ENCODE results near the gene PI3. TPM values are rescaled to one million over a fixed set of nuclear protein-coding genes. Genes with fewer than 3 reads are reported as not detected.
A peak's percentile ranks its signal among the peaks of the same experiment; 100 is the strongest.
"Not testable (repeated sequence)": the region's sequence is repeated elsewhere in the genome, so short reads cannot be mapped to it uniquely, and the experiment has no call there.

Gene PI3
- not detected in 2 replicates for total RNA-seq (2014; rRNA removed; shearing (Covaris generic))

GRCh38 chr20:45174434-45175364 lies at the start of gene PI3:
TSS of gene PI3 (plus strand) at chr20:45174902. CDS start at chr20:45174923, 21 bp downstream.
- no peak within 1 kb of the TSS for H3K27ac ChIP-seq
- no peaks in the 10 kb centered on the region for H3K36me3 ChIP-seq
- peaks cover 8% of the 10 kb centered on the region for H3K27me3 ChIP-seq
- no peak within 1 kb of the TSS for H3K4me3 ChIP-seq
- no peak for DNase-seq
- no peaks in the 10 kb centered on the region; the same call in 1 of the 2 replicates for H3K4me1 ChIP-seq
- no peaks in the 10 kb centered on the region for H3K9me3 ChIP-seq (replicated peaks)

- Histone ChIP-seq H3K4me1 (no peaks in the 10 kb centered on the region), H3K36me3 (no peaks in the 10 kb centered on the region), H3K9me3 (replicated peaks) (no peaks in the 10 kb centered on the region), H3K27ac (no peak overlapping the region), H3K4me3 (no peak overlapping the region), H3K27me3 (peaks cover 8% of the 10 kb centered on the region)
- DNase-seq, result no peak
Observed at GRCh38 chr20:45128099-45128498, 46.6 kb upstream of the PI3 start.

GRCh38 chr20:45136911-45137310 lies 37.8 kb upstream of the PI3 start:
- Histone ChIP-seq H3K36me3 (no peaks in the 10 kb centered on the region), H3K27me3 (peaks cover 12% of the 10 kb centered on the region), H3K4me1 (no peaks in the 10 kb centered on the region), H3K4me3 (no peak overlapping the region), H3K9me3 (replicated peaks) (no peaks in the 10 kb centered on the region), H3K27ac (no peak overlapping the region)
- no peak for DNase-seq

GRCh38 chr20:45138561-45139300 lies 36.0 kb upstream of the PI3 start:
- H3K4me1 ChIP-seq, result no peaks in the 10 kb centered on the region
- H3K27ac ChIP-seq, result no peak overlapping the region
- no peaks in the 10 kb centered on the region for H3K36me3 ChIP-seq
- H3K27me3 ChIP-seq, result peaks cover 17% of the 10 kb centered on the region
- H3K9me3 ChIP-seq (replicated peaks), result no peaks in the 10 kb centered on the region
- DNase-seq, result peak; percentile 70 to 72
- no peak overlapping the region for H3K4me3 ChIP-seq

DNA sequence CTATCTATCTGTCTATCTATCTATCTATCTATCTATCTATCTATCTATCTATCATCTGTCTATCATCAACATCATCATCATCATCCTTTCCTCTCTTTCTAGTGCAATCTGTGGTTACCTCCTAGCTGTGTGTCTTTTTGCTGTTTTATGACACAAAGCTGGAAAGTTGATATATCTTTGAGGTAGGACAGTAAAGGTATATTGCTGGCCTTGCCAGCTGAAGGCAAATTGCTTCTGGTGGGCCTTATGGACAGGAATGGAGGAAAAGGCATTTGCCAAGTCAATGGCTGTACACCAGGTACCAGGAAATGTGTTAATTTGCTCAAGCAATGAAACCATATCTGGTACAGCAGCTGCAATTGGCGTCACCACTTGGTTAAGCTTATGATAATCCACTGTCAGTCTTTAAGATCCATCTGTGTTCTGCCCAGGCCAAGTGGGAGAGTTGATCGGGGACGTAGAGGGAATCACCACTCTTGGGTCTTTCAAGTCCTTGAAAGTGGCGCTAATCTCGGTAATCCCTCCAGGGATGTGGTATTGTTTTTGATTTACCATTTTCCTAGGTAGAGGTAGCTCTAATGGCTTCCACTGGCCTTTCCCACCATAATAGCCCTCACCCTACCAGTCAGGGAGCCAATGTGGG lies 34.8 kb upstream of the PI3 start:
- H3K4me1 ChIP-seq; H3K36me3 ChIP-seq; H3K4me3 ChIP-seq; H3K9me3 ChIP-seq (replicated peaks); H3K27ac ChIP-seq; DNase-seq: not testable (repeated sequence)
- H3K27me3 ChIP-seq, result peaks cover 28% of the 10 kb centered on the region

DNA sequence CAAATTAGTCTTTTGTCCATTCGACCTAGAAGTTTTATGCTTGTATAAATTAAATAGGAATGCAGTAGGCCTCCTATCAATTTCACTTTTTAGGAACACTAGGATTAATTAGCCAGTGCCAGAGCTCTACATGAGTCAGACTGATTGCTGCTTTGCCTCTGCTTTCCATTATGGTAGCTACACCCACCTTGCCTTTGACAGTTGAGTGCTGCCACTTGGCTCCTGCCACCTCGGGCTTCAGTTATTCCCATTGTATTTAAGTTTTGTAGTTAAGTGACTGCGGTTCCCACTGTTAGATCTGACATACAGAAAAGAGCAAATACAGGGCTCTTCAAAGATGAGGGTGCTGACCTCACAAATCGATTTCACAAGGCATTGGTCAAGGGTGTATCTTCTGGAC lies 33.9 kb upstream of the PI3 start:
- peaks cover 29% of the 10 kb centered on the region for H3K27me3 ChIP-seq

GRCh38 chr20:45149062-45149461 lies 25.6 kb upstream of the PI3 start:
- Histone ChIP-seq H3K27me3 (peaks cover 9% of the 10 kb centered on the region), H3K27ac (no peak overlapping the region), H3K4me1 (no peaks in the 10 kb centered on the region), H3K4me3 (no peak overlapping the region), H3K9me3 (replicated peaks) (no peaks in the 10 kb centered on the region), H3K36me3 (no peaks in the 10 kb centered on the region)
- no peak for DNase-seq

More for the DNA sequence above, 33.9 kb upstream of the PI3 start:
- no peak for DNase-seq
- H3K4me1 ChIP-seq, result no peaks in the 10 kb centered on the region
- H3K9me3 ChIP-seq (replicated peaks), result no peaks in the 10 kb centered on the region
- no peak overlapping the region for H3K27ac ChIP-seq
- no peak overlapping the region for H3K4me3 ChIP-seq
- no peaks in the 10 kb centered on the region for H3K36me3 ChIP-seq

DNA sequence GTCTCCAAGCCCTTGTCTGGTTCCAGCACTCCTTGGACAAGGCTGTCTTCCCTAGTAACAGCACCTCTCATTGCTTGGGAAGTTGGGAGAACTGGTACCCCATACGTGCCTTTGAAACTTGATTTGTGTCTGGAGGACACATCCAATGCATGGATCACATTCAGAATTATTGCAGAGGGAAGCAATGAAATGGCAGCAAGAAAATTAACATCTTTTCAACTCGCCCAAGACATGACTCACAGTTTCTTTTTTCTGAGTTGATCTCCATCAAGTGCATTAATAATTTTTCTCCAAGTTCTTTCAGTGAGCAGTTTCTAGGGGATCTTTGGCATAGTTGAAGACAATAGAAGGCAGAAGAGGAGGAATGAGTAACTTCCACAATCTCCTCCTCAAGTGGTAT lies 22.3 kb upstream of the PI3 start:
- no peak overlapping the region for H3K4me3 ChIP-seq
- no peak for DNase-seq
- H3K9me3 ChIP-seq (replicated peaks), result no peaks in the 10 kb centered on the region
- no peaks in the 10 kb centered on the region for H3K27me3 ChIP-seq
- H3K36me3 ChIP-seq, result no peaks in the 10 kb centered on the region
- no peak overlapping the region for H3K27ac ChIP-seq
- no peaks in the 10 kb centered on the region for H3K4me1 ChIP-seq

- Histone ChIP-seq H3K9me3 (replicated peaks) (no peaks in the 10 kb centered on the region), H3K27ac (no peak overlapping the region), H3K4me3 (no peak overlapping the region), H3K4me1 (no peaks in the 10 kb centered on the region), H3K27me3 (no peaks in the 10 kb centered on the region), H3K36me3 (no peaks in the 10 kb centered on the region)
- no peak for DNase-seq
Observed at GRCh38 chr20:45153147-45153546, 21.6 kb upstream of the PI3 start.

DNA sequence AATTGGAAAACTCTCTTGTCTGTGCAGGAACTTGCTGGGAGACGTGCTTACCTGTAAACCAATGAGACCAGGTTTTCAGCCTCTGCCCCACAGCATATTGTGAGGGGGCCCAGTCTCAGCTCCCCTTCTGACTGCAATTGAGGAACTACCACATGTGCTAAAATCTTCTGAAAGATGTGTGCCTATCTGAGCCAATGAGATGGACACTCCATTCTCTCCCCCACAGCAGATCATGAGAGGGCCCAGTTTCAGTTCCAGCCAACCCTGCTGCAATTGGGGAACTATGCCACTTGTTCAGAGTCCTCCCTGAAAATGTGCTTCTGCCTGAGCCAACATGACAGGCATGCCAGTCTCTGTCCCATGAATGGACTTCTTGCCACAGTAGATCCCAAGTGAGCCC lies 20.9 kb upstream of the PI3 start:
- H3K27ac ChIP-seq, result no peak overlapping the region
- H3K27me3 ChIP-seq, result no peaks in the 10 kb centered on the region
- H3K36me3 ChIP-seq, result no peaks in the 10 kb centered on the region
- no peak for DNase-seq
- H3K9me3 ChIP-seq (replicated peaks), result no peaks in the 10 kb centered on the region
- no peak overlapping the region for H3K4me3 ChIP-seq
- H3K4me1 ChIP-seq, result no peaks in the 10 kb centered on the region

DNA sequence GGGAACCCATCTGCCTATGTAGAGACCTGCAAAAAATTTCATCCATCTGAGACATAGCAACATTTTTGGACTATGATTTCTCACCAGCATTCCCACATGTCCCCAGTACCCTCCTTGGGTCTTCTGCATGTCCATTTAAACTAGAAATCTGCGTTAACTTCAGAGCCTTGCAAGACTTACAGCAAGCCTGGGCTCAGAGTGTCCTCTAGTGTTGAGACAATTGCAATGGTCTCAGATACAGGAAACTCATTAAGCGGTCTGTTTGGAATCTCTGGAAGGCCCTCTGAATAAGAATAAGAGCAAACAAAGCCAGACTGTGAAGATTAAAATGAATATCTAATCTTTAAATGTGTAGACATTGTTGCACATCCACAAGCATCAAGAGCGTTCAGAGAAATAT lies 20.5 kb upstream of the PI3 start:
- no peaks in the 10 kb centered on the region for H3K4me1 ChIP-seq
- DNase-seq, result no peak
- H3K36me3 ChIP-seq, result no peaks in the 10 kb centered on the region
- no peak overlapping the region for H3K4me3 ChIP-seq
- H3K27ac ChIP-seq, result no peak overlapping the region
- H3K27me3 ChIP-seq, result no peaks in the 10 kb centered on the region
- H3K9me3 ChIP-seq (replicated peaks), result no peaks in the 10 kb centered on the region

DNA sequence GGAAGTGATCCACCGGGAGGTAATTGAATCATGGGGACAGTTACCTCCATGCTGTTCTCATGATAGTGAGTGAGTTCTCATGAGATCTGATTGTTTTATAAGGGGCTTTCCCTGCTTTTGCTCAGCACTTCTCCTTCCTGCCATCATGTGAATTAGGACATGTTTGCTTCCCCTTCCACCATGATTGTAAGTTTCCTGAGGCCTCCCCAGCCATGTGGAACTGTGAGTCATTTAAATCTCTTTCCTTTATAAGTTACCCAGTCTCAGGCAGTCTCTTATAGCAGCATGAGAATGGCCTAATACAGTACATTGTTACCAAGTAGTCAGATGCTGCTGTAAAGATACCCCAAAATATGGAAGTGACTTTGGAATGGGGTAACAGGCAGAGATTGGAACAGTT lies 19.9 kb upstream of the PI3 start:
- H3K36me3 ChIP-seq; H3K4me3 ChIP-seq; H3K4me1 ChIP-seq; DNase-seq; H3K9me3 ChIP-seq (replicated peaks); H3K27me3 ChIP-seq; H3K27ac ChIP-seq: not testable (repeated sequence)

DNA sequence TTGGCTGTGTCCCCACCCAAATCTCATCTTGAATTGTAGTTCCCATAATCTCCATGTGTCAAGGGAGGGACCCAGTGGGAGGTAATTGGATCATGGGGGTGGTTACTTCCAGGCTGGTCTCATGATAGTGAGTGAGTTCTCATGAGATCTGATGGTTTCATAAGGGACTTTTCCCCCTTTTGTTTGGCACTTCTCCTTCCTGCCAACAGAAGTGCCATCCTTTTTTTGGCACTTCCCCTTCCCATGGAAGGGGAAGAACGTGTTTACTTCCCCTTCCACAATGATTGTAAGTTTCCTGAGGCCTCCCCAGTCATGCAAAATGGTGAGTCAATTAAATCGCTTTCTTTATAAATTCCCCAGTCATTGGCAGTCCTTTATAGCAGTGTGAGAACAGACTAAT lies 18.0 kb upstream of the PI3 start:
- no peak overlapping the region for H3K27ac ChIP-seq
- DNase-seq, result no peak
- H3K4me3 ChIP-seq, result no peak overlapping the region
- no peaks in the 10 kb centered on the region for H3K36me3 ChIP-seq
- no peaks in the 10 kb centered on the region for H3K9me3 ChIP-seq (replicated peaks)
- no peaks in the 10 kb centered on the region for H3K4me1 ChIP-seq
- no peaks in the 10 kb centered on the region for H3K27me3 ChIP-seq

GRCh38 chr20:45157962-45158361 lies 16.7 kb upstream of the PI3 start:
- peak in 1 of 2 experiments; percentile 26 for DNase-seq
- Histone ChIP-seq H3K4me1 (no peaks in the 10 kb centered on the region), H3K9me3 (replicated peaks) (no peaks in the 10 kb centered on the region), H3K27me3 (no peaks in the 10 kb centered on the region), H3K4me3 (no peak overlapping the region), H3K27ac (no peak overlapping the region), H3K36me3 (no peaks in the 10 kb centered on the region)
